ENCODE results near the gene PRSS50. TPM values are rescaled to one million over a fixed set of nuclear protein-coding genes. Genes with fewer than 3 reads are reported as not detected.
A peak's percentile ranks its signal among the peaks of the same experiment; 100 is the strongest.

Gene PRSS50
- total RNA-seq, 1 donor from 2014 or later, result 0.22 TPM

DNA sequence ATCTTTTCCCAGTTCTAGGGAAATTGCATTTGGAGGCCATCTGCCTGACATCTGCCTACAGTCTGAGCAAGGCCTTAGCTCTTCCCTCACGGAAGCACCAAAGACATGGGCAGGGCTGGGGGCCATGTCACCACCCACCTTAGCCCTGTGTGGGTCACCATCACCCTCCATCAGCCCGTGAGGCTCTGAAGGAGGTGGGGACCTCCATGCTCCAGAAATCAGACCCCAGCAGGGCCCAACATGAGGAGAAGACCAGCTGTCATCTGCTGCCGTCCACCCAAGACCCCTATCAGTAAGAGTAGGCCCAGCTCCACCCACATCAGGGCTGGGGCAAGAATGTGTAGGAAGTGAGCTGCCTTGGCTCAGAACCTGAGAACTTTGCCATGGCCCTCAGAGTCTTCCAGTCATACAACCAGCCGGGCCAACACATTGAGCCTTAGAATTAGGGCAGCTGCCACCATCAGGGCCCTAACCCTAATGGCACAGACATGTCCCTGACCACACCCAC, 14.6 kb downstream of the PRSS50 start:
- H3K36me3 ChIP-seq, result no peaks in the 10 kb centered on the region
- DNase-seq, result peak; percentile 4
- H3K4me1 ChIP-seq, result peaks cover 35% of the 10 kb centered on the region
- intact Hi-C loops (cut with micrococcal nuclease), result no loop called here
- no peak overlapping the region for H3K27ac ChIP-seq (replicated peaks)
- H3K9me3 ChIP-seq (replicated peaks), result no peaks in the 10 kb centered on the region
- TF ChIP-seq, protein P1, sequence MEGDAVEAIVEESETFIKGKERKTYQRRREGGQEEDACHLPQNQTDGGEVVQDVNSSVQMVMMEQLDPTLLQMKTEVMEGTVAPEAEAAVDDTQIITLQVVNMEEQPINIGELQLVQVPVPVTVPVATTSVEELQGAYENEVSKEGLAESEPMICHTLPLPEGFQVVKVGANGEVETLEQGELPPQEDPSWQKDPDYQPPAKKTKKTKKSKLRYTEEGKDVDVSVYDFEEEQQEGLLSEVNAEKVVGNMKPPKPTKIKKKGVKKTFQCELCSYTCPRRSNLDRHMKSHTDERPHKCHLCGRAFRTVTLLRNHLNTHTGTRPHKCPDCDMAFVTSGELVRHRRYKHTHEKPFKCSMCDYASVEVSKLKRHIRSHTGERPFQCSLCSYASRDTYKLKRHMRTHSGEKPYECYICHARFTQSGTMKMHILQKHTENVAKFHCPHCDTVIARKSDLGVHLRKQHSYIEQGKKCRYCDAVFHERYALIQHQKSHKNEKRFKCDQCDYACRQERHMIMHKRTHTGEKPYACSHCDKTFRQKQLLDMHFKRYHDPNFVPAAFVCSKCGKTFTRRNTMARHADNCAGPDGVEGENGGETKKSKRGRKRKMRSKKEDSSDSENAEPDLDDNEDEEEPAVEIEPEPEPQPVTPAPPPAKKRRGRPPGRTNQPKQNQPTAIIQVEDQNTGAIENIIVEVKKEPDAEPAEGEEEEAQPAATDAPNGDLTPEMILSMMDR (IDR thresholded peaks at IDR 0.05; ENCODE audit: borderline replicate concordance), result no peak
- H3K4me3 ChIP-seq, result no peak overlapping the region
- H3K27me3 ChIP-seq (ENCODE audit: low read depth), result no peaks in the 10 kb centered on the region

DNA sequence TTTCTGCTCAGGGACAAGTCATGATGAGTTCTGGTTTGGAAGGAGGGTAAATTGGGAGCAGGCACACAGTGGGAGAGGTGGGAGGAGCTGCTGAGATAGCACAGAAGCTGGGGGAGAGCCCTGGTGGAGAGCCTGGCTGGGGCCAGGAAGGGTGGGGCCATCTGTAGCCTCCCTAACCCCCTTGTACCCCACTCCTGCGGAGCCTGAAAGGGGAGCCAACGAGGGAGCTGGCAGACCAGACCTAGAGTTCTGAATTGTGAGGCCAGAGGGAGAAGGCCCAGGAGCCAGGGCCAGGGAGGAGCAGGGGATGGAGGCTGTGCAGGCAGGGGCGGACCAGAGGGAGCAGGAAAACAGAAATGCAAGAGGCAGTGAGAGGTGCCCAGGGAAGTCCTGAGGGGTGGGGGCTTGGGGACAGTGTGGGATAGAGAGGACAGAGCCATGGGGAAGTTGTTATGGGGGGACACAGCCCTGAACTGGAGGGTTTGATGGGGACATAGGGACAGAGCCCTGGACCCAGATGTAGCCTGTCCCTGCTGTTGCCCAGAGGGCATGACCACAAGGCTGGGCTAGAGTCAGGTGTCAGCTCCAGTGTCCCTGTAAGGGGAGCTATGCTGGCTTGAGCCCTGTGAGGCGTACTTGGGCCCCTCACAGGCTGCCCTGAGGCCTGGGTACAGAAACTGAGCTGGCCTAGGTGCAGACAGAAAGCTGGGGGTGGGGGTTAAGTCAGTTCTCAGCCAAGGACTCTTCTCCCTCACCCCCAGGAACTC, 15.2 kb downstream of the PRSS50 start:
- intact Hi-C loops (cut with micrococcal nuclease), result no loop called here
- Histone ChIP-seq H3K27ac (replicated peaks) (no peak overlapping the region), H3K4me1 (peaks cover 38% of the 10 kb centered on the region), H3K4me3 (no peak overlapping the region), H3K27me3 (ENCODE audit: low read depth) (no peaks in the 10 kb centered on the region), H3K36me3 (no peaks in the 10 kb centered on the region), H3K9me3 (replicated peaks) (no peaks in the 10 kb centered on the region)
- DNase-seq, result no peak
- TF ChIP-seq, protein P1 (IDR thresholded peaks at IDR 0.05; ENCODE audit: borderline replicate concordance), result no peak

DNA sequence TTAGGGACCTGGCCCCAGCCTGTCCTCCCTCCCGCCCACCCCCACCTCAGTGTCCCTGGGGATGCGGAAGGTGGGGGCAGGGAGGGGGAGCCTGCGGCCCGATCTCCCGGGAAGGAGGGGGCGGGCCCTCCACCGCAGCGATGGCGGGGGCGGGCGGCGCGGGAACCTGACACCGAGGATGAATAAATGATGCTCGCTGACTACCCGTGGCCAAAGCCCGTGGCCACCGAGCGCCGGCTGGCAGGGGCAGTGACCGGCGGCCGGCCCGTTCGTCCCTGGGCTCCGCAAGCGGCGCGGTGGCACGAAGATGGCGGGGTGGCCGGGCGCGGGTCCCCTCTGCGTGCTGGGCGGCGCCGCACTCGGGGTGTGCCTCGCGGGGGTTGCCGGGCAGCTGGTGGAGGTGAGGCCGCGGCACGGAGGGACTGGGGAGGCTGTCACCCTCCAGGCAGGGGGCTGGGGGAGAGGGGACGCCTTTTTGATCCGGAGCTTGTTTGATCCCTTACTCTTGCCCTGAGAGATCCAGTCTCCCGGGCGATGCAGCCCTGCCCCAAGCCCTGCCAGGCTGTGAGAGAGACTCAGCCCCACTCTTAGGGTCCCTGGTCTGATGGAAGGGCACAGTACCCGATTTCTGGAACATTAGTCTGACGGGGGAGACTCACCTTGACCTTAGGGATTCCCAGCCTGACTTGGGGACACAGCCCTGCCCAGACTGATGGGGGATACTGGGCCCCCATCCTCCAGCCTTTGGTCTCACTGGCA, 16.3 kb downstream of the PRSS50 start, which contains the start of gene TMIE:
TSS of gene TMIE (plus strand) at position 212 of the 759 bp plus-strand sequence. CDS start at position 308, 96 bp downstream.
- TF ChIP-seq, protein P1 (IDR thresholded peaks at IDR 0.05; ENCODE audit: borderline replicate concordance), result no peak
- peak within 1 kb of the TSS; percentile 59 for H3K27ac ChIP-seq (replicated peaks)
- H3K9me3 ChIP-seq (replicated peaks), result no peaks in the 10 kb centered on the region
- peak within 1 kb of the TSS; percentile 61 for H3K4me3 ChIP-seq
- H3K4me1 ChIP-seq, result peaks cover 49% of the 10 kb centered on the region
- no peaks in the 10 kb centered on the region for H3K36me3 ChIP-seq
- no peak for DNase-seq
- no peaks in the 10 kb centered on the region for H3K27me3 ChIP-seq (ENCODE audit: low read depth)
- intact Hi-C loops (cut with micrococcal nuclease), result no loop called here

DNA sequence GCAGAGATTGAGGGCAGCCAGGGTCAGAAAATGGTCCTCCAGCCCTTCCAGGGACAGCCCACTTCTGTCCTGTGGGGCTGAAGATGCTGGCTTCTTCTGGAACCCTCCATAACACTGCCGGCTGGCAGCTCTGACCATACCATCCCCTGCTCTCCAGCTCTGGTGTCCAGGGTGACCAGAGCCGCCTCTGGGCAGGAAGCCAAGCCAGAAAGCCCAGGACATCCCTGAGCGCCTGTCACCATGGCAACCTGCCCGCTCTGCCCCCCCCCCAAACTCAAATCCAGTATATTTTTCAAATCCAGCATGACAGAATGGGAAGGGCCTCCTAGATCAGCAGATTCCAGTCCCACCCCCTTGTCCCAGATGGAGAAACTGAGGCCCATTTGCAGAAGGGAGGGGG, 16.9 kb downstream of the PRSS50 start:
- Histone ChIP-seq H3K27me3 (ENCODE audit: low read depth) (no peaks in the 10 kb centered on the region), H3K27ac (replicated peaks) (peak overlapping the region; percentile 59), H3K9me3 (replicated peaks) (no peaks in the 10 kb centered on the region), H3K4me1 (peaks cover 55% of the 10 kb centered on the region), H3K36me3 (no peaks in the 10 kb centered on the region), H3K4me3 (peak overlapping the region; percentile 61)
- intact Hi-C loops (cut with micrococcal nuclease), result no loop called here
- TF ChIP-seq, protein P1 (IDR thresholded peaks at IDR 0.05; ENCODE audit: borderline replicate concordance), result no peak
- peak; percentile 51 for DNase-seq

DNA sequence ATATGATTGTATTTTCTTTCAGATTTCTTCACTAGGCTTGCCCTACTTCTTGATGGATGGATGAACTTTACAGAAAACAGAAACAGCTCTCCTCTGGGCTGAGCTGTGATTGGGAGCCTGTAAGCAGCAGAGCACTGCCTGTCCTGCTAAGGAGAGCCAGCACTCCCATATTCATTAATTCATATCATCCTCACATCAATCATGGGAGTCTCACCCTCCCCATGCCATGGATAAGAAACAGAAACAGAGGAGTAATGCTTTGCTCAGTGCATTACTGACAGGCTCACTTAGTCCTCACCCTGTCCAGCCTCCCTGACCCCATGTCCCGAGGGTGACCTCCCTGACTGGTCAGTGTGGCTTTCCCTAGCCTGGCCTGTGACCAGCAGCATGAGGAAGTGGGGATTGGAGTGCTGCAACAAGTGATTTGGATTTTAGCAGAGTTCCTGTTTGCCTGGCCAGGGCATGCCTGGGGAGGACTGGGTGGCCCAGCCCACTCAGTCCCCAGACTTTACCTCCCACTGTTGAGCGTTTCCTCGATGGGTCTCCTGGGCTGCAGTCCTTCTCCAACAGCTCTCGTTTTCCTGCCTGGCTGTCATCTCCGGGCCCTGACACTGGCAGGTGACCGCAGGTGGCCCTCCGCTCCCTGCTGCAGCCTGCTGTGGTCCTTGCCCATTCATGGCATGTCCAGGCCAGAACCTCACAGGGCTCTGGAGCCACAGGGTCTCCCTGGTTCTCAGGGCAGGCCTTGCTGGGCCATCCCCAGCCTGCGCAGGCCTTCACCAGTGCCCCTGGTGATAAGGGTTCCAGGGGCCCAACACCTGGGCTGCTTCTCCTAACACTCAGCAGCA, 17.8 kb downstream of the PRSS50 start:
- H3K27me3 ChIP-seq (ENCODE audit: low read depth), result no peaks in the 10 kb centered on the region
- no peak overlapping the region for H3K4me3 ChIP-seq
- peaks cover 59% of the 10 kb centered on the region for H3K4me1 ChIP-seq
- no peaks in the 10 kb centered on the region for H3K36me3 ChIP-seq
- DNase-seq, result peak; percentile 71
- intact Hi-C loops (cut with micrococcal nuclease), result no loop called here
- H3K27ac ChIP-seq (replicated peaks), result peak overlapping the region; percentile 59
- no peaks in the 10 kb centered on the region for H3K9me3 ChIP-seq (replicated peaks)
- TF ChIP-seq, protein P1 (IDR thresholded peaks at IDR 0.05; ENCODE audit: borderline replicate concordance), result no peak

Data from left ventricle myocardium inferior (tissue), 1 donor.